Measurements from ENCODE around the gene PLEKHJ1. TPM values are rescaled to one million over a fixed set of nuclear protein-coding genes. Genes with fewer than 3 reads are reported as not detected.

The PLEKHJ1 gene
- total RNA-seq, 1 experiment from 2014 or later = 78.6 TPM

DNA sequence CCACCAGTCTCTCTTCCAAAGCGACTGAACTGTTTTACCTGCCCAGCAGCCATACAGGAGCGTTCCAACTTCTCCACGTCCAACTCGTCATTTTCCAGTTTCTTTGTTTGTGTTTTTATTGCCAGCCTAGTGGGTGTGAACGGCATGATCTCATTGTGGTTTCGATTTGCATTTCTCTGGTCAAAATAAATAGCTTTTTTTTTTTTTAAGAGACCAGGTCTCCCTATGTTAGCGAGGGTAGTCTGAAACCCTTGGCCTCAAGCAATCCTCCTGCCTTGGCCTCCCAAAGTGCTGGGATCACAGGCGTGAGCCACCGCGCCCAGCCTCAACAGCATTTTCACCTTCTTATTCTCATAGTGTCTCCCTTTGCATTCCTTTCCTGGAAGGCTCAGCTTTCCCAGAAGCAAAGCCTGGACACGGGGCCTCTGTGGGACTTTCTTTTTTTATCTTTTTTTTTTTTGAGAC, 24.2 kb upstream of the PLEKHJ1 start:
- no peak for DNase-seq (ENCODE audit: low read depth, low spot score)
- CTCF ChIA-PET = no interaction called here
- TF ChIP-seq POLR2AphosphoS5 (IDR thresholded peaks at IDR 0.05; ENCODE audit: low read depth, low read length) (no peak), REST (IDR thresholded peaks at IDR 0.05; ENCODE audit: insufficient read depth in 1 of 2, low read depth in 2 of 2, low read length in 1 of 2) (no peak), TCF7L2 (IDR thresholded peaks at IDR 0.05; ENCODE audit: low read depth, low read length) (no peak), SIN3A (IDR thresholded peaks at IDR 0.05; ENCODE audit: borderline replicate concordance, insufficient read depth, low read depth, low read length) (no peak)
- TF ChIP-seq, protein P1, sequence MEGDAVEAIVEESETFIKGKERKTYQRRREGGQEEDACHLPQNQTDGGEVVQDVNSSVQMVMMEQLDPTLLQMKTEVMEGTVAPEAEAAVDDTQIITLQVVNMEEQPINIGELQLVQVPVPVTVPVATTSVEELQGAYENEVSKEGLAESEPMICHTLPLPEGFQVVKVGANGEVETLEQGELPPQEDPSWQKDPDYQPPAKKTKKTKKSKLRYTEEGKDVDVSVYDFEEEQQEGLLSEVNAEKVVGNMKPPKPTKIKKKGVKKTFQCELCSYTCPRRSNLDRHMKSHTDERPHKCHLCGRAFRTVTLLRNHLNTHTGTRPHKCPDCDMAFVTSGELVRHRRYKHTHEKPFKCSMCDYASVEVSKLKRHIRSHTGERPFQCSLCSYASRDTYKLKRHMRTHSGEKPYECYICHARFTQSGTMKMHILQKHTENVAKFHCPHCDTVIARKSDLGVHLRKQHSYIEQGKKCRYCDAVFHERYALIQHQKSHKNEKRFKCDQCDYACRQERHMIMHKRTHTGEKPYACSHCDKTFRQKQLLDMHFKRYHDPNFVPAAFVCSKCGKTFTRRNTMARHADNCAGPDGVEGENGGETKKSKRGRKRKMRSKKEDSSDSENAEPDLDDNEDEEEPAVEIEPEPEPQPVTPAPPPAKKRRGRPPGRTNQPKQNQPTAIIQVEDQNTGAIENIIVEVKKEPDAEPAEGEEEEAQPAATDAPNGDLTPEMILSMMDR (IDR thresholded peaks at IDR 0.05) = no peak
- POLR2A ChIA-PET = interaction anchor here (0.5 kb wide), 1 partner anchor 58 kb away, joined by 4 read pairs; no protein-coding TSS in a partner anchor
- H3K4me3 ChIP-seq (ENCODE audit: low read depth in 2 of 2, low read length in 2 of 2) = no peak overlapping the region
- H3K4me1 ChIP-seq (ENCODE audit: control insufficient read depth, insufficient read depth, low read length) = no peaks in the 10 kb centered on the region
- H3K9me3 ChIP-seq (ENCODE audit: control insufficient read depth, insufficient read depth, low read depth, low read length) = no peaks in the 10 kb centered on the region
- BruUV-seq (replicated peaks) = no TSS peak
- no peak for ATAC-seq
- no peaks in the 10 kb centered on the region for H3K27me3 ChIP-seq (ENCODE audit: control insufficient read depth, insufficient read depth, low read length)
- intact Hi-C loops (cut with micrococcal nuclease; ENCODE audit: unreplicated experiment) (no loop called here), in situ Hi-C loops (cut with HindIII; ENCODE audit: low pct_unique_long_range_greater_than_20kb, low sequenced_read_pairs) (no loop called here)
- no peak overlapping the region for H3K27ac ChIP-seq (ENCODE audit: low read length)
- H3K36me3 ChIP-seq (ENCODE audit: control insufficient read depth, insufficient read depth, low read length) = no peaks in the 10 kb centered on the region

GRCh38 chr19:2259336-2259735, 23.2 kb upstream of the PLEKHJ1 start:
- no peak for ATAC-seq
- TF ChIP-seq, protein P1 (IDR thresholded peaks at IDR 0.05) = no peak
- TF ChIP-seq POLR2AphosphoS5 (IDR thresholded peaks at IDR 0.05; ENCODE audit: low read depth, low read length) = no peak
- no peak for TF ChIP-seq TCF7L2 (IDR thresholded peaks at IDR 0.05; ENCODE audit: low read depth, low read length)
- TF ChIP-seq REST (IDR thresholded peaks at IDR 0.05; ENCODE audit: insufficient read depth in 1 of 2, low read depth in 2 of 2, low read length in 1 of 2) = no peak
- no peak for TF ChIP-seq SIN3A (IDR thresholded peaks at IDR 0.05; ENCODE audit: borderline replicate concordance, insufficient read depth, low read depth, low read length)
- Histone ChIP-seq H3K4me1 (ENCODE audit: control insufficient read depth, insufficient read depth, low read length) (no peaks in the 10 kb centered on the region), H3K36me3 (ENCODE audit: control insufficient read depth, insufficient read depth, low read length) (no peaks in the 10 kb centered on the region), H3K27ac (ENCODE audit: low read length) (no peak overlapping the region), H3K4me3 (ENCODE audit: low read depth in 2 of 2, low read length in 2 of 2) (no peak overlapping the region), H3K9me3 (ENCODE audit: control insufficient read depth, insufficient read depth, low read depth, low read length) (no peaks in the 10 kb centered on the region), H3K27me3 (ENCODE audit: control insufficient read depth, insufficient read depth, low read length) (no peaks in the 10 kb centered on the region)
- BruUV-seq (replicated peaks) = no TSS peak
- in situ Hi-C loops (cut with HindIII; ENCODE audit: low pct_unique_long_range_greater_than_20kb, low sequenced_read_pairs) (no loop called here), intact Hi-C loops (cut with micrococcal nuclease; ENCODE audit: unreplicated experiment) (no loop called here)
- CTCF ChIA-PET = no interaction called here
- no peak for DNase-seq (ENCODE audit: low read depth, low spot score)
- POLR2A ChIA-PET = no interaction called here
